NCI-H1092 treated with DMSO at 0.1 percent for 48 hours (cell line): ENCODE data around the gene ZNF668.

Source experiments
- DNase-seq: peaks from one replicate; lab custom pipeline; 2025; lab: John Stamatoyannopoulos, UW

ZNF668 gene

DNA sequence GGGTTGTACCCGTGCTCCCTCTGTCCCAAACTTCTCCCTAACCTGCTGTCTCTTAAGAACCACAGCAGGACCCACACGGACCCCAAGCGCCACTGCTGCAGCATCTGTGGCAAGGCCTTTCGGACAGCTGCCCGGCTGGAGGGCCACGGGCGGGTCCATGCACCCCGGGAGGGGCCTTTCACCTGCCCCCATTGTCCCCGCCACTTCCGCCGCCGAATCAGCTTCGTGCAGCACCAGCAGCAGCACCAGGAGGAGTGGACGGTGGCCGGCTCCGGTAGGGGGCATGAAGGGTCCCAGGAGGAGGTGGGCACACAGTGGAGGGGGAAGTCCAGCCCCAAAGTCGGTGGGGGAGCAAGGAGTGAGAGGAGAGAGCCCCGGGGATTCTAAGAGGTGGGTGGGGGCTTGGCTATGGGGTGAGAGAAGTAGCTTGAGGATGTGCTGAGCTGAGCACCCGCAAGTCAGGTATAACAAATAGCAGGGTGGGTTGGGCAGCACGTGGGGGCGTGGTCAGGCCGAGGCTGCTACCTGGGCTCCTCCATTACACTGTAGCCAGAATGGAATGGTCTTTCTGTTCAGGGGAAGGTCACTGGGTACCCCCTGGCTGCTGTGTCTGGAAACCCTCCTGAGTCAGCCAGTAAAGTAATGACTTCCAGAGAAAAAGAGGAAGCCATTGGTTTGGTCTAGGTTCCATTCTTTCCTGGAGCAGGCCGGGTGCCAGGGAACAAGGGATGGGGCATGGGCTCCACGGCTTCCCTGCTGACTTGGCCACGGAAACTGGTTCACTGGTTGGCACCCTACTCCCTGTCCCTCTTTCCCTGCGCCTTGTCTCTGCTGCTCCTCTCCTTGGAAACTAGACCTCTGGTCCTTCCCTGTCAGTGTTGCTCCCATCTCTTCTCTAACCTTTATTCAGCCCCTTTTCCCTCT is 7.7 kb upstream of the ZNF668 start:
- DNase-seq, result no peak

DNA sequence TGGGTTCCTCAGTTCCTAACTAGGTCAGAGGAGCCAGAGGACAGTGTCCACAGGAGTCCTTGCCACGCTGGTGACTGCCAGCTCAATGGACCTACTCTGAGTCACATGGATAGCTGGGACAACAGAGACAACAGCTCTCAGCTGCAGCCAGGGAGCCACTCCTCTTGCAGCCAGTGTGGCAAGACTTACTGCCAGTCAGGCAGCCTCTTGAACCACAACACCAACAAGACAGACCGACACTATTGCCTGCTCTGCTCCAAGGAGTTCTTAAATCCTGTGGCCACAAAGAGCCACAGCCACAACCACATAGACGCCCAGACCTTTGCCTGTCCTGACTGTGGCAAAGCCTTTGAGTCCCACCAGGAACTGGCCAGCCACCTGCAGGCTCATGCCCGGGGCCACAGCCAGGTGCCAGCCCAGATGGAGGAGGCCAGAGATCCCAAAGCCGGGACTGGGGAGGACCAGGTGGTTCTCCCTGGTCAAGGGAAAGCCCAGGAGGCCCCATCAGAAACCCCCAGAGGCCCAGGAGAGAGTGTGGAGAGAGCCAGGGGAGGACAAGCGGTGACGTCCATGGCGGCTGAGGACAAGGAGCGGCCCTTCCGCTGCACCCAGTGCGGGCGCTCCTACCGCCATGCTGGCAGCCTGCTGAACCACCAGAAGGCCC is 6.8 kb upstream of the ZNF668 start:
- DNase-seq, result no peak

DNA sequence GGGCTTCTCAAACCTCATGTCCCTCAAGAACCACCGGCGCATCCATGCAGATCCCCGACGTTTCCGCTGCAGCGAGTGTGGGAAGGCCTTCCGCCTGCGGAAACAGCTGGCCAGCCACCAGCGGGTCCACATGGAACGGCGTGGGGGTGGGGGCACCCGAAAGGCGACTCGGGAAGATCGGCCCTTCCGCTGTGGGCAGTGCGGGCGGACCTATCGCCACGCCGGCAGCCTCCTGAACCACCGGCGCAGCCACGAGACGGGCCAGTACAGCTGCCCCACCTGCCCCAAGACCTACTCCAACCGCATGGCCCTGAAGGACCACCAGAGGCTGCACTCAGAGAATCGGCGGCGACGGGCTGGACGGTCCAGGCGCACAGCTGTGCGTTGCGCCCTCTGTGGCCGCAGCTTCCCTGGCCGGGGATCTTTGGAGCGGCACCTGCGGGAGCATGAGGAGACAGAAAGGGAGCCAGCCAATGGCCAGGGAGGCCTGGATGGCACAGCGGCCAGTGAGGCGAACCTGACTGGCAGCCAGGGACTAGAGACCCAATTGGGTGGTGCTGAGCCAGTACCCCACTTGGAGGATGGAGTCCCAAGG is 6.1 kb upstream of the ZNF668 start:
- no peak for DNase-seq

DNA sequence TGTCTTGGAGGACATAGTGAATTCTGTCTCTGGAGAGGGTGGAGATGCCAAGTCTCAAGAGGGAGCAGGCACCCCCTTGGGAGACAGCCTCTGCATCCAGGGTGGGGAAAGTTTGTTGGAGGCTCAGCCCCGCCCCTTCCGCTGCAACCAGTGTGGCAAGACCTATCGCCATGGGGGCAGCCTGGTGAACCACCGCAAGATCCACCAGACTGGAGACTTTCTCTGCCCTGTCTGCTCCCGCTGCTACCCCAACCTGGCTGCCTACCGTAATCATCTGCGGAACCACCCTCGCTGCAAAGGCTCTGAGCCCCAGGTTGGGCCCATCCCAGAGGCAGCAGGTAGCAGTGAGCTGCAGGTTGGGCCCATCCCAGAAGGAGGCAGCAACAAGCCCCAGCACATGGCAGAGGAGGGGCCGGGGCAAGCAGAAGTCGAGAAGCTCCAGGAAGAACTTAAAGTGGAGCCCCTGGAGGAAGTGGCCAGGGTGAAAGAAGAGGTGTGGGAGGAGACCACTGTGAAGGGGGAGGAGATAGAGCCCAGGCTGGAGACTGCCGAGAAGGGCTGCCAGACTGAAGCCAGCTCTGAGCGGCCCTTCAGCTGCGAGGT is 5.4 kb upstream of the ZNF668 start:
- DNase-seq, result no peak

DNA sequence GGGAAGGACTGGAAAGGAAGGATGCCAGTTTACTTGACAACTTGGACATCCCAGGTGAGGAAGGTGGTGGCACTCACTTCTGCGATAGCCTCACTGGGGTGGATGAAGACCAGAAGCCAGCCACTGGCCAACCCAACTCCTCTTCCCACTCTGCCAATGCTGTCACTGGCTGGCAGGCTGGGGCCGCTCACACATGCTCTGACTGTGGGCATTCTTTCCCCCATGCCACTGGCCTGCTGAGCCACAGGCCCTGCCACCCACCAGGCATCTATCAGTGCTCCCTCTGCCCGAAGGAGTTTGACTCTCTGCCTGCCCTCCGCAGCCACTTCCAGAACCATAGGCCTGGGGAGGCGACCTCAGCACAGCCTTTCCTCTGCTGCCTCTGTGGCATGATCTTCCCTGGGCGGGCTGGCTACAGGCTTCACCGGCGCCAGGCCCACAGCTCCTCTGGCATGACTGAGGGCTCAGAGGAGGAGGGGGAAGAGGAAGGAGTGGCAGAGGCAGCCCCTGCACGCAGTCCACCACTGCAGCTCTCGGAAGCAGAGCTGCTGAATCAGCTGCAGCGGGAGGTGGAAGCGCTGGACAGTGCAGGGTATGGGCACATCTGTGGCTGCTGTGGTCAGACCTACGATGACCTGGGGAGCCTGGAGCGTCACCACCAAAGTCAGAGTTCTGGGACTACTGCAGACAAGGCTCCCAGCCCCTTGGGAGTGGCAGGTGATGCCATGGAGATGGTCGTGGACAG is 4.7 kb upstream of the ZNF668 start:
- no peak for DNase-seq

DNA sequence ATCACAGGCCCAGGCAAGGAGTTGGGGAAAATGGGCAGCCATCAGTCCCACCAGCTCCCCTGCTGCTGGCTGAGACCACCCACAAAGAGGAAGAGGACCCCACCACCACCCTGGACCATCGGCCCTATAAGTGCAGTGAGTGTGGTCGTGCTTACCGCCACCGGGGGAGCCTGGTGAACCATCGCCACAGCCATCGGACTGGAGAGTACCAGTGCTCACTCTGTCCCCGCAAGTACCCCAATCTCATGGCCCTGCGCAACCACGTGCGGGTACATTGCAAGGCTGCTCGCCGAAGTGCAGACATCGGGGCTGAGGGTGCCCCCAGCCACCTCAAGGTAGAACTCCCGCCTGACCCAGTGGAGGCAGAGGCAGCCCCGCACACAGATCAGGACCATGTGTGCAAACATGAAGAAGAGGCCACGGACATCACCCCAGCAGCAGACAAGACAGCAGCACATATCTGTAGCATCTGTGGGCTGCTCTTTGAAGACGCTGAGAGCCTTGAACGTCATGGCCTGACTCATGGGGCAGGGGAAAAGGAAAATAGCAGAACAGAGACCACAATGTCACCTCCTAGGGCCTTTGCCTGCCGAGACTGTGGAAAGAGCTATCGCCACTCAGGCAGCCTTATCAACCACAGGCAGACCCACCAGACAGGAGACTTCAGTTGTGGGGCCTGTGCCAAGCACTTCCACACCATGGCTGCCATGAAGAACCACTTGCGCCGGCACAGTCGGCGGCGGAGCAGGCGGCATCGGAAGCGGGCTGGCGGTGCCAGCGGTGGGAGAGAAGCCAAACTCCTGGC is 3.8 kb upstream of the ZNF668 start:
- DNase-seq, result no peak

DNA sequence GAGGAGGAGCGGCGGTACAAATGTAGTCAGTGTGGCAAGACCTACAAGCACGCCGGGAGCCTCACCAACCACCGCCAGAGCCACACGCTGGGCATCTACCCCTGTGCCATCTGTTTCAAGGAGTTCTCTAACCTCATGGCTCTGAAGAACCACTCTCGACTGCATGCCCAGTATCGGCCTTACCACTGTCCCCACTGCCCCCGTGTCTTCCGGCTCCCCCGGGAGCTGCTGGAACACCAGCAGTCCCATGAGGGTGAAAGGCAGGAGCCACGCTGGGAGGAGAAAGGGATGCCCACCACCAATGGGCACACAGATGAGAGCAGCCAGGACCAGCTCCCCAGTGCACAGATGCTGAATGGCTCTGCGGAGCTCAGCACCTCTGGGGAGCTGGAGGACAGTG is 3.0 kb upstream of the ZNF668 start:
- no peak for DNase-seq

DNA sequence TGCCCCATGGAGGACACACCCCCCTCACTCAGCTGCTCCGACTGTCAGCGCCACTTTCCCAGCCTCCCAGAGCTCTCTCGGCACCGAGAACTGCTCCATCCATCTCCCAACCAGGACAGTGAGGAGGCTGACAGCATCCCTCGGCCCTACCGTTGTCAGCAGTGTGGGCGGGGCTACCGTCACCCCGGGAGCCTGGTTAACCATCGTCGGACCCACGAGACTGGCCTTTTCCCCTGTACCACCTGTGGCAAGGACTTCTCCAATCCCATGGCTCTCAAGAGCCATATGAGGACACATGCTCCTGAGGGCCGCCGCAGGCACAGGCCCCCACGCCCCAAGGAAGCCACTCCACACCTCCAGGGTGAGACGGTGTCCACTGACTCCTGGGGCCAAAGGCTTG is 2.3 kb upstream of the ZNF668 start:
- no peak for DNase-seq

DNA sequence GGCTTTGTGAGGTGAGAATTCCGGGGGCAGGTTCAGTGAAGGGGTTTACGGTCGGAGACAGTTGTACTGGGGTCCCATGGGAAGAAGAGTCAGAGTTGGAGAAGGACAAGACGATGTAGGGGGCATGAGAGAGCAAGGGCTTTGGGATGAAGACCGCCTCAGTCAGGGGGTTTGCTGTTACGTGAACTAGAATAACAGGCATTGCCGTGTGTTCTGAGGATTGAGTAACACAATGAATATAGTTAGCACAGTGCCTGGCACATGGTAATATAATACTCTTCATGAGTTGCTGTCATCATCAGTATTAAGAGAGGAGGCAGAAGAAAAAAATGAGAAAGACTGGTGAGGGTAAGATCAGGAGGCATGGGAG is 759 bp upstream of the ZNF668 start:
- no peak for DNase-seq

DNA sequence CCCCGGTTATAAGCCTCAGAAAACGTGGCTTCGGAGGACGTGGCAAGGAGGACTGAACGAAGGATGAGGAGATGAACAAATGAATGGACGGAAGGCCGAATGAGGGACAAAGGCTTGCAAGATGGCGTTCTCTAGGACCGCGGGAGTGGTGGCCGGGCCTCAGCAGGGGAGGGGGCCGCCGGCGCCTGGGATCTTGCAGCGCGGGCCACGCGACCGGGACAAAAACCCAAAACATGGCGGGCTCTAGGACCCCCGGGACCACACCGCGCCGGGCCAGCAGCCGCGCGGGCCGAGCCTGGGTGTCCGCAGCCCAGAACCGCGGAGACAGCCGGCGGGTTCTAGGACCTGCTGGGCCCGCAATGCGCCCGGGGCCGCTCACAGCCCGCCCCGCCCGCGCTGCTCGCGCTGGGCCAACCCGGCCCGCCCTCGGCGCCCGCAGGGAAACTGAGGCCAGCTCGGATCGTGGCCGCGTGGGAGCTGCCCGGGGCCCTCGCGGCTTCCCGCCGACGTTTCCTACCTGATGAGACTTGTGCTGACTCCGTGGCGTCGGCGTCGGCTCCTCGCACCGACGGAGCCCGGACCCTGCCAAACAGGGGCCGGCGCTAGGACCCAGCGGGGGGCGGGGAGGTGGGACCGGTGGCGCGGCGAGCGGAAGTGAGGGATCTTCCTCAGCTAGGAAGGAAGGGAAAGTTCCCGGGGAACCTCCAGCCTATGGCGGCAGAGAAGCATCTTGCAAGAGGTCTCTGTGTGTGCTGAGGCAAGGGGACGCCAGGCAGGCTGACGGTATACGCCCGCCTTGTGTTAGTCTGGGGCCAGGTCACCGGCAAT is 684 bp downstream of the ZNF668 start:
- peak; percentile 85 for DNase-seq

DNA sequence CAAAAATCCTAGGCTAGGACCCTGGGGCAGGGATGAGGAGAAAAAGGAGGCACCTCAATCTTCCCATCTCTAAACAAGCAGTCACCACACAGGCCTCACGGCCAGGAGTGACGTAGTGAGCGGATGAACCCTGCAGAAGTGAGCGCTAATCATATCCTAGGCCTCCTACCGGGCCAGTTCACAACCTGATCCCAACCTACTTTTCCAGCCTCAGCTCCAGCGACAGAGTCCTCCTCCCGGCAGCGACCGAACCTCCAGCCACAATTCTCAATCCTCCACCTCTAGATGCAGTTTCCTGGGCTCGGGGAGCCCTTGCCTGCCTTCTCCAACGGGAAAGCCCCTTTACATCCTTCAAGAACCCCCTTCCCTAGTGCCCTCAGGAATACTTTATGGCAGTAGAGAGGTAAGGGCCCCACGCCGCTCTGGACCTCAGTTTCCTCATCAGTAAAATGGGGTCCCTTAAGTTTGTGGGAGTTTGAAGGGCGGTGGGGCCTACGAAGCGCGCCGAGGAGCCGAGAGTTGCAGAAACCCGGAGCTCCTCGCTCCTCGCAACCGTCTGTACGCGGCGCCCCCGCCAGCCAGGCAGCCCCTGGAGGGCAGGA is 1.4 kb downstream of the ZNF668 start:
- no peak for DNase-seq

DNA sequence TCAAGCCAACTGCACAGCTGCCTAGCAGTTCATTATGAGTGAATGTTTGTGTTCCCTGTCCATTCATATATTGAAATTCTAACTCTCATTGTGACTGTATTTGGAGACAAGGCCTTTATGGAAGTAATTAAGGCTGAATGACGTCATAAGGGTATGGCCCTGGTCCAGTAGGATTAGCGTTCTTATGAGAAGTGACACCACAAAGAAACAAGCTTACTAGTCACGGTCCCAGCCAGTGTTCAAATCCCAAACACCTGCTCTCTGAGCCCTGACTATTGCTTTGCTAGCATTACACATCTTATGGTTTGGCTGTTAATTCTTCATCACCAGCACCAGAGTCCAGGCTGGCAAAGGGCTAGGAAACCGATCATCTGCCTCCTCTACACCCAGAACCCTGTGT is 2.2 kb downstream of the ZNF668 start:
- no peak for DNase-seq

DNA sequence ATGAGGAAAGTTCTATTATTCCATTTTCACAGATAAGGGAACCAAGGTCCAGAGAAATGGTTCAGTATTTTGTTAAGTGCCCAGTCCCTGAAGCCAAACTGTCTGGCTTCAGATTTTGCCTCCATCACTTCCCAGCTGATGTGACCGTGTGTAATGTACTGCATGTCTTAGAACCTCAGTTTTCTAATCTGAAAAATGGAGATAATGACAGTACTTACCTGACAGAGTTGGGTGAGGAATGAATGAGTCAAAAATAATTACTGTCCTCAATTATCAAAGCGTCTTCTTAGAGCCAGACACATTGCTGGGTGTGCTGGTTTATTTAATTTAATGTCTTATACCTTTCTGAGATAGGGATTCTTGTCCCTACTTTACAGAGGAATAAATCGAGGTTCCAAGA is 6.7 kb downstream of the ZNF668 start:
- no peak for DNase-seq

DNA sequence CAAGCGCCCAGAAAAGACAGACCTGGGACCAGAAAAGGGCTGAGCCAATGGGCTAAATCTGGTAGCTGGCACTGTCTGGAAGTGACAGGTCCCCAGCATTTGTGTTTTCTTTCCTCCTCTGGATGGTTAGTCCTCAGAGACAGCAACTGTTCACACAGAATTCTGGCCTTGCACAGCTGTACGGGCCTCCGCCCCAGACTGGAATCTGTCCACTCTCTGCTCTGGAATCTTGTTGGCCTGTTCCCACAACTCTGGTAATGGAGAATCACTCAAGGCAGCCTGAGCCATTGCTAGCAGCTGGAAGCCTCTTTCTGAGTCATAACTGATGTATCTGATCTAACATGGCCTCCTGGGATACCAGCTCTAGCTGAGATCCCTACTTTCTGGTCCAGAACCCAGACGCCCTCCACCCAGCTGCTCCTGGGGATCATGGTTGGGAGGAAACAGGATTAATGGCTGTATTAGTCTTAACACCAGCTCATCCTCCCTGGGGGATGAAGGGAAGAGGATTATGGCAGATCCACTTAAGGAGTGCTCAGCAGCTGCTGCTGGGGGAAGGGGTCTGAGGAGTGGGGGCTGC is 9.1 kb downstream of the ZNF668 start:
- DNase-seq, result no peak

DNA sequence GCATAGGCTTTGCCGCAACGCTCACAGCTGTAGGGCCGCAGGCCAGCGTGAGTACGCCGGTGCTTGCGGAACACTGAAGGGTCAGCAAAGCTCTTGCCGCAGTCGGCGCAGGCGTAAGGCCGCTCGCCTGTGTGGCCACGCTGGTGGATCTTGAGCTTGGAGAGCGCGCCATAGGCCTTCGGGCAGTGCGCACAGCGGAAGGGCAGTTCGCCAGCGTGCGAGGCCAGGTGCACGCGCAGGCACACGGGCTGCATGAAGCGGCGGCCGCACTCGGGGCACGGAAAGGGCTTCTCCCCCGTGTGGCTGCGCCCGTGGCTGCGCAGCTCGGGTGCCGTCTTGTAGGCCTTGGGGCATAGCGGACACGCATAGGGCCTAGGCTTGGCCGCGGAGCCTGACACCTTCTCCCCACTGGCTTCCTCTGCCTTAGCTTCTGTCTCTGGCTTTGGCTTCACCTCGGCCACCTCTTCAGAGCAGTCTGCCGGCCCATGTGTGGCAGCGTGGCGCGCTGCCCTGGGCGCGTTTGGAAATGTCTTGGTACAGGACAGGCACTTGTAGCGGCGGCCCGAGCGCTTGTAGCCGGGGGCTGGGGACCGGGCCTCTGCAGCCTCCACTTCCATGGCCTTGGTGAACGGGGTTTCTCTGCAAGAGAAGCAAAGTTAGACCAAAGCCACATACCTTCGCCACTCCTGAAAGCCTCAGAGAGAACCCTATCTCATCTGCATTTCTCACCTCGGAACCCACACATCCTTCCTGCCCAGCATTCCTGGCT is 10.0 kb downstream of the ZNF668 start:
- no peak for DNase-seq

DNA sequence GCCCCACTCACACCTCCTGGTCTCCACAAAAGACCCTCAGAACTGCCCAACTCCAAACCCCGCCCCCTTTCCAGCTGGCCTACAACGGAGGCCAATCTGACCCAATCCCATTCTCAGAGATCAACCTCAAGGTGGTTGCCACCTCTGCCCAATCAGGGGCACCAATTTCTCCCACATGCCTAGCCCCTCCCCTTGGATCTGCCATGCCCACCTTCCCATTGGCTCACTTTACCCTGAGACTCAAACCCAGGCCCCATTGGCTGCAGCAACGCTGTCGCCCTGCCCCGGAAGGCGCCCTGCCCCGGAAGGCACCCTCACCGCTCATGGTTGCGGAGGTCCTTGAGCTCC is 10.6 kb downstream of the ZNF668 start:
- no peak for DNase-seq

DNA sequence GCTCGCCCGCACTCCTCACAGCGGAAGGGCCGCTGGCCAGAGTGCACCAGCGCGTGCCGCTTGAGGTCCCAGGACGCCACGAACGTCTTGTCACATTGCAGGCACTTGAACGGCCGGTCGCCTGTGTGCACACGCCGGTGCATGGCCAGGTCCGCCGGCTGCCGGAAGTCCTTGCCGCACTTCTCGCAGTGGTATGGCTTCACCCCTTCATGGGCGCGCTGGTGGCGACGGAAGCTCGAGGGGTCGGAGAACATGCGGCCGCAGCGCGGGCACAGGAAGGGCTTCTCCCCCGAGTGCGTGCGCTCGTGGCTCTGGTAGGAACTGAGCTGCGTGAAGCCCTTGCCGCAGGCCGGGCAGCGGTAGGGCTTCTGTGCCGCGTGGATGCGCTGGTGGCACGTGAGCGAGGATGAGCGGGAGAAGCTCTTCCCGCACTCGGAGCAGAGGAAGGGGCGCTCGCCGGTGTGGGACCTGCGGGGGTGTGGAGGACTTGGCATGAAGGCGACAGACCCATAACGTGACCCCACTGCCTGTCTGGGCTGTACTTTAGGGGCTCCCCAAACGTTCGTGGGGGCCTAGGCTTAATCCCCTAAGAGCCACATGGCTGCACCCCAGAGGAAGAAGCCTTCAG is 12.1 kb downstream of the ZNF668 start:
- no peak for DNase-seq

DNA sequence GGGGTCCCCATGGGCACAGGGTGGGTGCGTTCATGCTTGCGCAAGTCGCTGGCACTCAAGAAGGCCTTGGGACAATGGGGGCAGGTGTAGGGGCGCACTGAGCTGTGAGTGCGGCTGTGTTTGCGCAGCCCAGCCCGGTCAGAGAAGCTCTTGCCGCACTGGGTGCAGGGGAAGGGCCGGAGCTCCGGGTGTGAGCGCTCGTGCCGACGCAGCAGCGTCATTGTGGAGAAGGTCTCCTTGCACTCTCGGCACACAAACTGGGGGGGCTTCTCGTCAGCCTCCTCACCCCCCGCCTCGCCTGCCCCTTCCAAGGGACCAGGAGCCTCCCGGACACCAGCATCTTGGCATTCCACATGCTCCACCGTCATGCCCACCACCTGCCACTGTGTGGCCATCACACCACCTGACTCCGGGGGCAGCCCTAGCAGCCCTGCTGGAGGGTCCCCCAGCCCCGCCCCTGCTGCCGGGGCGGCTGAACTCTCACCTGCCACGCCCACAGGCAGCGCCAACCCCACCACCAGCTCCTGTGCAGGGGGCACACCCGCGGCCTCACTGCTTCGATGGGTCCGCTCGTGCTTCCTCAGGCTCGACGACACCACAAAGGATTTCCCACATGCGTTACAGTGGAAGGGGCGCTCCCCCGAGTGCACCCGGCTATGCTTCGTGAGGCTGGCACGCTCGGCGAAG is 12.8 kb downstream of the ZNF668 start:
- no peak for DNase-seq
